HG02973 (cell line): ENCODE data around the gene CTNNA2.

Experiments used
- ATAC-seq: cut with Tn5 transposase; IDR thresholded peaks from one replicate; pipeline ENCODE4 v1.9.1; 2021; ENCODE audit warnings: moderate library complexity; ENCODE audit not compliant: unreplicated experiment

Gene CTNNA2

DNA sequence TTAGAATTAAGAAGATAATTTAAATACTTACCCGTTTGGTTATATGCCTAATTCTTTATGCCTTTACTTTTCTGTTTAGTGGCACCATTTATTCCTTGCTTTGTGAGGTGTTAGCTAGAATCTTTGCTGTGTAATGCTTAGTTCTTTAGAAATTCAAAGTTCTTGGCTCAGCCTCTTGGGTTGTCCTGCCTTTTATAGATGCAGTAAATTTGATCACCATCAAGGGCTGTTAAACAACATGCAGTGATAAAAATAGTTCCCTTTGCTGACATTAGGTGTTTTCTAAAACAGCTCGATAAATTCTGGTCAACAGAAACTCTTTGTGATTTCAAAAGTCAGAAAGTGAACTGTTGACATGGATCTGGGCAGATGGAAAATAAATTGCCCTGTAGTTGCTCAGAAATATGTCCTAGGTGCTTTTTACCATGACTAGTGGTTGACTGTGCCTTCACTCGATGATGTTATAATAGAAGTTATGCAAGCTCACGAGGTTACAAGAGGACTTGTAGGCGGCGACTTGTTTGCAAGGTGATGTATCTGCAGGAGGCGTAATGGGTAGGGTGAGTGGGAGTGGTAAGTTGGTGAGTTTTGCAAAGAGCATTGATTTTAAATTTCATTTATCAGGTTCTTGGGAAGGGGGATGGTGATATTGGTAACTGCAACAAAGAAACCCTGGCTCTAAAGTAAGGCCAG, 739.6 kb downstream of the CTNNA2 start:
- ATAC-seq: no peak

DNA sequence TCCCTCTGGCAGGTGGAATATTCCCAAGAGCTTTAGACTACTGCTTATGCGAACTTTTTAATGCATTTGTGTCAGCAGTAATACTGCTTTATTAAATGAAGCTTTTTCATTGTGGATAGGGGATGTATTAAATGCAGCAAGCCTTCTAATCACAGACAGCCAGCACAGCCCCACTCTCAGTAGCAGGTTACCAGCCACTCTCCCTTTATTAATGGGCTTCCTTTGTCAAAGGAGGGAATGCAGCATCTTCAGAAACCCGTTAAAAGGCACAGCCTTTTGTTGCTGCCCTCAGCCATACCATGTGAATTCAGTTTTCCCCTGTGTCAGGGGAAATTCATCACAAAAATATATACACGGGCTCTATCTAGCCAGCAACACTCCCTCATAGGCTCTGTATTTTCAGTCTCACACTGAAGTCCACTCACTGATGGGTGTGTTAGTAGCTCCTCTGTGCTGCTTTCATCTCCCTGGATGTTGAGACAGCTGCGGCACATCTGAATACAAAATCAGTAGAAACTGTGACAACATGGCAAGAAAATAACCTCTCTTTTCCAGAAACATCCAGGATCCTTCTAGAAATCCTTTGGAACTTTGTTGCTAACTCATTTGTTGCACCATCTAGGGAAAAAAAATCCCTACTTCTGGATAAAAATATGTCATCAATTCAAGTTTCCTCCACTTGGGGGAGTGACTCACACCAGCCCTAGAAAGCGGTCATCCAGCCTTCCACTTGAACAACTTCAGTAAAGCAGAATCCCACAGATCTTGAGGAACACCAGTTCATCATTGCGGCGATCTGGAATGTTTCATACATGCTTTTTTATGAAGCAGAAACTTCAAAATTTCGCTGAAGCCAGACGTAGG, 743.3 kb downstream of the CTNNA2 start:
- ATAC-seq: no peak

DNA sequence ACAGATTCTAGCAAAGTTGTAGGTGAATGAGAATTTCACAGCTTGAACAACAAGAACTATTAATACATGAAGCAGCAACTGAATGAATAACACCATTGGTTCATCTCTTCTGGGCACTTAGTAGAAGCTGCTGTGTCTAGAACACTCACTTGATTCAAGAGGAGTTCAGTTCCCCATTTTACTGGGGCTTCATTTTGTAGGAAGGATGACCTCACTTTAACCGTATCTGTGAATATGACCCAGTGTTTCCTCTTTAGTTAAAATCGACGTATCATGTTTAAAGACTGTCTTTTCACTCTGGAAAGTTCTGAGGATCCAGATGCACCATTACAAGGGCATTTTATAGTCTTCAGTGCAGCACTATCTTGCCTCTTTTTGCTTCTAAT, 743.9 kb downstream of the CTNNA2 start:
- ATAC-seq: no peak

DNA sequence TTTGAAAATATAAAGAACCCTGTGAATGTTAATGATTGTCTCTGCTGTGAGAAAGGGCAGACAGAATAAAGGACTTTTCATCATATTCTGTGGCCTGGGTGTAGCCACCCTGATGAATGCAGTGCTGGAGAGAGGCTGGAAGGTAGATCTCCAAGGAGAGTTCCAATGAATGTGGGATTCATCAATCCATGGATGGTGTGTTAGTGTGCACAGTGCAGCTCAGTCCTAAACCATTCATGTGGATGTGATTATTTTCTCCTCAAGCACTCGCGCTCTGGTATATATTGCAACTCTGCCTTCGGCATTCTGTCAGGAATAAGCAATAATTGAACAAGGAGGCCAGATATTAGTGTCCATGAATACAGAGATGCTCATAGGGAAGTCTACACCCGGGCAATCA, 744.6 kb downstream of the CTNNA2 start:
- ATAC-seq: no peak

DNA sequence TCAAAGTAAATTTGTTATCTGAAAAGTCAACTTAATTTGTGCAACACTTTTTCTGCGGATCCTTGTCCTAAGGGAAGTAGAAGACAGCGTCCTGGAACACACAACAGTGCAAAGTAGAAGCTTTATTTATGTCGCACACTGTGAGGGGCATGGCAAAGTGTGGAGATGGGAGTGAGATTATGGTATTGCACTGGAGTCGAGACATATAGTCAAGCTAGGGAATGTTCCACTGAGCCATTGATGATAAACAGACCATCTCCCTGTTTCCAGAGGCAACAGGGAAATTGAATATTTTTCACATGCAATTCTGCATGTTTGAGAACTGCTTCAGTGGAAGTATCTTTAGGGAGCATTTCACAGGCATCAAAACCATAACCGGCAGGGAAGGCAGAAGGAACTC, 745.5 kb downstream of the CTNNA2 start:
- no peak for ATAC-seq

DNA sequence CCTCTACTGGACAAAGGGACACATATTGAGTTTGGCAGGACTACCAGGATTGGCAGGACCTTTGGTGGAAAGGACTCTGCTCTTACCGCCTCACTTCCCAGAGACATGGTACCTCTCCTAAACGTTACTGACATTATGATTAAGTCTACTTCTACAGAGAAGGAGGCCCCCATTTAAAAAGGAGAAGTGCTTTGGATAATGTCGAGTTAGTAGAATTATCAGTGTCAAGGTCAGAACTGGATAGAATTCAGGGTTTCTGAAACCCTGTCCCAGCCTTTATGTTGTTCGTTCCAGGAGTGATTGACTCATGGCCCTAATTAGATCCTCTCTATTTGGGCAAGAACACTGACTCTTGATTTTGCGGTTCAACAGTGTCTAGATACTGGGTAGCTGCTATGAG, 745.9 kb downstream of the CTNNA2 start:
- ATAC-seq: no peak

DNA sequence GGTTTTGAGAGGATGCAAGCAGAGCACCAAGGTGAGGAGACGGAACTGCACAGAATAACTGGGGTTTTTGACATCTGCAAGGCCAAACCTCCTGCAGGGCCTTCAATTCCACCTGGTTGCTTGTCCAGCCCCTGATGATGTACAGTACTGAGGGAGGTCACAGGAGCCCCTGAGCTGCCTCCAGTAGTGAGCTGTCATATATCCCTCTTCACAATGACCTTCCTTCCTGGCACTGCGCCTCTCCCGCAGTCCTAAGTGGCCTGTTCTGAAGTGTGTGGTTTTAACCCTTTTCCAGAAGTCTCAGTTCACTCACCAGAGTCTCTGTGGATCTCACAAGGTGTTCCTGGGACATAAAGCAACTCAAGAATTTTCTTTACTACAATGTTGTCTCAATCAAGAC, 746.4 kb downstream of the CTNNA2 start:
- ATAC-seq: no peak

DNA sequence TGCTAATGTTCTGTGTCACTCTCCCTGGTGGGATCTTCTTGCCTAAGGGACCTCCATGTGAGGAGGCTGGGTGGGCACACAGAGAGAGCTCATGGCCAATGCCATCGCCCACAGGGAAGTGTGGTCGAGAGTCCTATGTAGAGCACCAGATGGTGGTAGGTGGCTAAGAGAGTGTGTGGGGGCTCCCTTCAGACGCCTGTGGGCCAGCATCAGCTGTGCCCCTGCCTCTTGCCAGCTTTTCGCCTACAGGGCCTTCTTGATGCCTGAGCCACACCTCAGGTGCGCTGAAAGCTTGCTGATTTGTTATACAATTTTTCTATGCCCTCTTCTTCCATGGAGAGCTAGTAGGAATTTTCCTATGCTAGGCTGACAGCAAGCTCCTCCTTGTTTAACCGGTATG, 753.4 kb downstream of the CTNNA2 start:
- ATAC-seq: no peak

DNA sequence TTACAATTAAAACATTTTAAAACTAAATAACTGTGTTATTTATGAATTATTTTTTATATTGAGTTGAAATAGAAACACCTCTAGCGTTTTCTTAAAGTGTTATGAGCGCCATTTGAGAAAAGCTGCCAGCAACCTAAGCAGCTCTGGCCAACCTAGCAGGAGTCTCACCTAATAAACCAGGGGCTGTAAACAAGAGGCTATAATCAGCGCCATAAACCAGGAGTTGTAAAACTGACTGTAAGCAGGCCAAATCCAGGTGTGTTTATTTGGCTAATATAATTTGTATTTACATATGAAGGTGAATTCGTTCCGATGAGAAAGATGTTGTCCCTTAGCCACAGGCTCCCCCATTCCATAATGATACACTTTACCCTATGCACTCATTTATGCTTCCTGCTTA, 757.0 kb downstream of the CTNNA2 start:
- no peak for ATAC-seq

DNA sequence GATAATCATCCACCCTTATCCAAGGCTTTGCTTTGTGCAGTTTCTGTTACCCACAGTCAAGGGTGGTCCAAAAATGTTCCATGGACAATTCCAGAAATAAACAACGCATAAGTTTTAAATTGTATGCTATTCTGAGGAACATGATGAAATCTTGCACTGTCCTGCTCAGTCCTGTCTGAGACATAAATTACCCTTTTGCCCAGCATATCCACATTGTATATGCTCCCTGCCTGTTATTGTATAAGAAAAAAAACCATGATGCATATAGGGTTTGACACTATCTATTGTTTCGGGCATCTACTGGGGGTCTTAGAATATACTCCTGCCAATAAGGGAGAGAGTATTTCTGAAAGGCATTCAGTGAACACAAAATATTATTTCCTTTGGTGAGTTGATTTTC, 767.7 kb downstream of the CTNNA2 start:
- no peak for ATAC-seq

DNA sequence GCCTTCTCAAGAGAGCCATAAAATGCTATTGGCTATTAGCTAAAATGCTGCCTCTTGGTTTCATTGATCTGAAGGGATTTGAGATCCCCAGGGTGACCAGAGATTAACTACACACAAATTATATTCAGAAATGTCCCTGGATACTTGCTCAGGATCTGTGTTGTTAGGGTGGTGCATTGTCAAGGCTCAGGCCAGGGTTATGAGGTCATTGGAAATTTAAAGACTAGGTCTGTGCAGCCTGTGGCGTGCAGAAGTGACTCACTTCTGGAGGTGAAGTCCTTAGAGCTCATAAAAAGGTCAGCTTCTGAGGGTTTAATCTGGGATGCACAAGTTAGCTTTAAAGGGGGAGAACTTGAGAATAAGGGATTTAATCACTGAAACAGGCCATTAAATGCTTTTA, 768.2 kb downstream of the CTNNA2 start:
- no peak for ATAC-seq

DNA sequence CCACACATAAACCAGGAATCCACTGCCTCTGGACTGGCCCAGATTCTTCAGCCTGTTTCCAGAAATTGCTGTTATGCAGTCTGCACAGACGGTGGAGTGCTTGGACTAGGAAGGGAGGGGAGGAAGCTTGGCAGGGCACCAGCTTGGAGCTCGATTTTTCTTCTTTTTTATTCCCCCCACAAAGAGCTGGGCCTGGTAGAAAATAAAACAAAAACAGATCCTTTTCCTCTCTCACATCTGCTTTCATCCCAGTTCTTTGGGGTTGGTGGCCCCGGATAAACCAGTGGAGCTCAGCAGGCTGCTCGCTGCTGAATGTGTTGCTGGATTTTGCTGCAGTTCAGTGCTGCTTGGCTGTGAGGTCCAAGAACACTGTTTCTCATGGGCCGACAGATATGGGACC, 775.7 kb downstream of the CTNNA2 start:
- ATAC-seq: no peak

DNA sequence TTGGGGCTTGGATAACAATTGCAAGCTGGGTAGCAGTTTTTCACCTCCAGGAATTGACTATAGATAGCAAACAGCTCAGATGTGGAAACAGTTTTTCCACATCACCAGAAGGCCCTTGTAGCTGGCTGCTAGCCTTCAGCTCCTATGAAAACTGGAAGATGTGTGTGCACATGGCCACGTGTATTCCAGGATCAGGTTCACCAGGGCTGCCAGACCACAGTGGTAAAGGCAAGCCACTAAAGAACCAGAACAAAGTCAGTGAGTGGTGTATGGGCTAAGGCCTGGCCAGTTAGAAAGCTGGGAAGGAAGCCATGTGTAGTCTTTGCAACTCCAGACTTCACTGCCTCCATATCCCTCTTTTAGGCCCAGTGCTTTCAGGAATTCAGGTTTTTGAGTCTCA, 778.8 kb downstream of the CTNNA2 start:
- no peak for ATAC-seq

DNA sequence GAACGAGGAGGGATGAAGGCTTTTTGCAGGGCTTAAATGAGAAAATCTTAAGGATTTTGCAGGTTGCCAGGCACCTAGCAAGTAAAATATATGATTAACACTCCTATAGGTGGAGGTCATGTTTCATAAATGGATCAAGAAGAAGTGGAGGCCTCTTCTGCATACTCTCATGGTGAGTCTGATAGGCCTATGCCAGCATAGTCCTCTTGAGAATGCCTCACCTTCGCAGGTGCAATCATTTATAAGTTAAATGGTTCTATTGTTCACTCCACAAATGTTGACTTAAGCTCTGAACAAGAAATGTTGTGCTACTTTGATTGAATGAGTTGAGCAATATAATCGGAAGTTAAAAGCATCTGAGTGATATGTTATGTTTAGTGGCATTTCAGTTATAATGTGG, 779.6 kb downstream of the CTNNA2 start:
- no peak for ATAC-seq

DNA sequence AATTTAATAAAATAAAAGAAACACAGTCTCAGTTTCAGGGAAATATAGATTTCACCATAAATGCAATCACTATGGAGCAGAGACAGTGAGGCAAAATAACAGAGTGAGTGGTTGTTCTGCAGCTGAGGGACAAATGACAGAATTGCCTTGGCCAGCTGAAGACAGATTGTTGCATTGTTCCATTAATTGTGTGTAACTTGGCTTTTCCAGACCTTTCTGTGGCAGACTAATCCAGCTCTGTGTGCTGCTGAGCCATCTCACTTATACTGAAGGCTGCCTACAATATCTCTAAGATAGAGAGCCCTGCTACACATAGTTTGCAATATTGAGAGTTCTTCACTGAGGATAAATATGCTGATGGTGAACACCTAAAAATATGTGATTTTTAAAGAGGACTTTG, 780.2 kb downstream of the CTNNA2 start:
- no peak for ATAC-seq

DNA sequence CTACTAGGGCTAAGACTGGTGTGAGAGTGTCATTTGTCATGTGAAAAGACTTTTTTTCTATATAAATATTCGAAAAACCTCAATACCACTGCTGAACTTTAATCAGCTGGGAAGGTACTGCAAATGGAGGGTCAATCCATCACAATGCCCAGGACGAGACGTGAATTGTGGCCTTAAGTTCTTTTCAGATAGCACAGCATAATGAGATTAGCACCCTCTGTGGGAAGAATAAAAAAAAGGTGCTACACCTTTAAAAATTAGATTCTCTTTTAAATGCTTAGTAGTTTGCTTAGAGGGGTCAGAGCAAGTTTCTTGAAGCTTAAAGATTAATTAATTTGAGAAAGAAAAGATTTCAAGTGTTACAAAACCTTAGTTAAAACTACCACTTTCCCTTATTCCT, 786.1 kb downstream of the CTNNA2 start:
- ATAC-seq: no peak

DNA sequence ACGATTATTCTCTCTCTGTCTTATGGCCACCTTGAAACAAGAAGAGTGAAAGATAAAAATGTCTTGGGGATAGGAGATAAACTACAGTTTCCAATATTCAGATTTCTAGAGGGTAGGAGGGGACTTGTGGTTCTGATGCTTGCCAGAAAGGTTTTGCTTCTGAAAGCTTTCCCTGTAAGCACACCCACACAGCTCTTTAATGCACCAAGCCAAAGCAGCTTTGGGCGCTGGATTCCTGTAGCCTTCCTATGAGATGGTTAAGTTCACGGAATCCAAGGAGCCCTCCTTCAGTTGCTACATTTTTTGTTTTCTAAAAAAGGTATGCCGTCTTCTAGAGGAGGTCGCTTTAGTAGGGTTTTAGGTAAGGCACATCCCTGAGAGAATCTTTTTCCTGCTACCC, 786.8 kb downstream of the CTNNA2 start:
- ATAC-seq: no peak

DNA sequence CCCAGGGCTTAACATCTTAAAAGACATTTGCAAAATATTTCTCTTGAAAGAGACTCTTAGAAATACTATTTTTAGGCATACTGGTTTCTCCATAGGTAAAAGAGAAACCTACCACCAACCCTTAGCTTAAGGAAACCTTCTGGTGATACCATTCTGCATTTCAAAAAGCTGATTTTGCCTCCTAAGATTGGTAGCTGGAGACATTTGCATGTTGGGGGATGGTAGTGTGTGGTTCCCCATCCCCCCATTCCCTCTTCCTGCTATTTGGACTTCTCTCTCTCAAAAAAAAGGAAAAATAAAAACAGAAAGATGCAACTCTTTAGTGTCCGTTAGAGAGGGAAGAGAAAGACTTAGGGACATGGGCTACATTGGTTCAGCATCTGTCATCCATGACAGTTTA, 787.5 kb downstream of the CTNNA2 start:
- ATAC-seq: no peak

DNA sequence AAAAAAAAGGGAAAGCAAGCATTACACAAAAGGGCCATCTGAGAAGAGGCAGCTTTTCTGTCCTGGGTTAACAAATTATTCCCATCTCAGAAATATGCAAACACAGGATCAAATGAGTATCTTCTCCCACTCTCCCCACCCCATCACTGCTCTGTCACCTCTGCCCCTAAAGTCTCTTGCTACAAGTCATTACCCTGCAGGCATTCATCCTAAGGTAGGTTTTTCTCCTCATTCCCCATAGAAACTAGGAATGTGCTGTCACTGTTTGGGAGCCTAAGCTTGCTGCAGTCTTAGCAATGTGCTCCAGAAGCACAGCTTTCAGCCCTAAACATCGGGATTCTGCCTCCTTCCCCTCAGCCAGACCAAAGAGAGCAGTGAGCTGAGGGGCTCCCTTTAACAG, 788.1 kb downstream of the CTNNA2 start:
- no peak for ATAC-seq

DNA sequence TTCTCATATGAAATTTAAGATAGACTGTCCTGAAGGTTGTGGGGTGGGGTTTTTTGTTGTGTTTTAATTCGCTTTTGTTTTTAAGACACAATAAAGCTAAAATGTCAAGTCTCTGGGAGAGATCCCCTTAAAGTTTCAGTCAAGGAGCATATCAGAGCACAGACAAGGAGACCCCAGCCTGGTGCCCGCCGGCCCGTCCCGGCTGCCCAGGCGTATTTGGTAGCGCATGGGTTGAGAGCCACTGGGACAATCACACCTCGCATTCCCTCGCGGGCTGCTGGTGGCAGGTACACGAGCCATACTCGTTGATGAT, 789.1 kb downstream of the CTNNA2 start:
- no peak for ATAC-seq

DNA sequence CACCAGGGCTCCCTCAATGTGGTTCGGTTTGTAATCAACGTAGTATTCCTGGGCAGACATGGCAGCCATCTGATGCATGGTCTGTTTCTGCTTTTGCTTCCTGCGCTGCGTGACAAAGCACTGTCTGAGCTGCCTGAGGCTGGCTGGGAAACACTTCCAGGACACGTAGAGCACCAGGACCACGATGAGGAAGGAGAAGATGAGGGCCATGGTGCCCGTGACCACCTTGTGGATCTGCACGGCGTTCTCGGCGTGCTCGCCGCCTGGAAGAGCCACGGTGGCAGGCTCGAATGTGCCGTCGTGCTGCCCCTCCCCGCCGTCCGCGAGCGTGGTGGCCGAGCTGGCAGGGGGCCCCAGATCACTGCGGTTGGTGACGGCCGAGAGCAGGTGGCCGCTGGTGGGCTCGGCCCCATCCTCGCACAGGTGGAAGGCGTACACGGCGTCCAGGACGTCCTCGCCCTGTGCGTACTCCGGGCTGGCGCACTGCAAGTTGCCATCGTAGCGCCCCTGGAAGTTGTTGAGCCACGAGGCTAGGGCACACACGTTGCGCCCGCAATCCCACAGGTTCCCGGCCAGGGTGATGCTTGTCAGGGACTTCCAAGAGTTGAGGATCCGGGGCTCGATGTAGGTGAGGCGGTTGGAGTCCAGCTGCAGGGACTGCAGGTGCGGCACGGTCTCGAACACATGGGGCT, 789.6 kb downstream of the CTNNA2 start:
- no peak for ATAC-seq
